PC-3 (cell line): Measurements from ENCODE around the gene EVL.

Source experiments
- CTCF ChIP-seq: fragments of 300-600 bp; sonication (generic); conservative IDR thresholded peaks from 2 replicates; pipeline ENCODE4 v1.5.1; 2017; ENCODE audit warnings: antibody characterized with exemption, low read depth, mild to moderate bottlenecking, low read length
- EZH2 ChIP-seq: fragments of 300-600 bp; sonication (generic); IDR thresholded peaks from one replicate; pipeline ENCODE4 v1.6.1; 2017; ENCODE audit warnings: antibody characterized with exemption, mild to moderate bottlenecking, low read length; ENCODE audit not compliant: unreplicated experiment

GRCh38 chr14:100117633-100118395 lies 52.6 kb downstream of the EVL start:
- TF ChIP-seq CTCF (no peak), EZH2 (no peak)
